Right renal cortex interstitium (tissue), 3 donors: Measurements from ENCODE around the gene CLEC18A. TPM values are rescaled to one million over a fixed set of nuclear protein-coding genes. Genes with fewer than 3 reads are reported as not detected.
"Not testable (repeated sequence)": the region's sequence is repeated elsewhere in the genome, so short reads cannot be mapped to it uniquely, and the experiment has no call there.

Experiments
- DNase-seq, 3 donors: peaks; one replicate each; pipeline ENCODE4 v3.0.0-alpha.2; 2013; ENCODE audit warnings: low read depth in 3 of 3, low spot score in 2 of 3
- polyA plus RNA-seq, 3 donors: library from polyadenylated mRNA; unstranded; fragments of 120-200 nt; gene quantifications; one replicate each; pipeline ENCODE4 v1.2.1, GENCODE V29; 2013; ENCODE audit not compliant: insufficient read length in 3 of 3

CLEC18A gene
- 10 to 100 TPM; 56.3 to 64.6 (median 59.7) TPM for polyA plus RNA-seq

GRCh38 chr16:69951017-69951671, at the start of gene CLEC18A:
Gene CLEC18A, plus strand, starts transcription at chr16:69951334. Its CDS starts 33 bp downstream, at chr16:69951367.
- DNase-seq: not testable (repeated sequence)

- DNase-seq: no peak
Measured at GRCh38 chr16:69903865-69904415, 47.2 kb upstream of the CLEC18A start.

GRCh38 chr16:69904495-69905170, 46.5 kb upstream of the CLEC18A start:
- no peak for DNase-seq

- DNase-seq: no peak
Measured at GRCh38 chr16:69905171-69905555, 46.0 kb upstream of the CLEC18A start.

- no peak for DNase-seq
Measured at GRCh38 chr16:69906838-69907401, 44.2 kb upstream of the CLEC18A start.

- no peak for DNase-seq
Measured at GRCh38 chr16:69909043-69909442, 42.1 kb upstream of the CLEC18A start.

- DNase-seq: no peak
Measured at GRCh38 chr16:69909760-69910159, 41.4 kb upstream of the CLEC18A start.

GRCh38 chr16:69910964-69911363, 40.2 kb upstream of the CLEC18A start:
- no peak for DNase-seq

GRCh38 chr16:69916462-69916861, 34.7 kb upstream of the CLEC18A start:
- DNase-seq: no peak

- no peak for DNase-seq
Measured at GRCh38 chr16:69917311-69917710, 33.8 kb upstream of the CLEC18A start.

- no peak for DNase-seq
Measured at GRCh38 chr16:69917739-69918138, 33.4 kb upstream of the CLEC18A start.

- no peak for DNase-seq
Measured at GRCh38 chr16:69918241-69918640, 32.9 kb upstream of the CLEC18A start.

- no peak for DNase-seq
Measured at GRCh38 chr16:69921127-69921526, 30.0 kb upstream of the CLEC18A start.

- no peak for DNase-seq
Measured at GRCh38 chr16:69922200-69922599, 28.9 kb upstream of the CLEC18A start.

- DNase-seq: no peak
Measured at GRCh38 chr16:69924041-69924775, 26.9 kb upstream of the CLEC18A start.

- DNase-seq: no peak
Measured at GRCh38 chr16:69924777-69925191, 26.4 kb upstream of the CLEC18A start.

- no peak for DNase-seq
Measured at GRCh38 chr16:69925311-69925710, 25.8 kb upstream of the CLEC18A start.

GRCh38 chr16:69926241-69926640, 24.9 kb upstream of the CLEC18A start:
- DNase-seq: no peak

- DNase-seq: no peak
Measured at GRCh38 chr16:69927056-69927757, 23.9 kb upstream of the CLEC18A start.

- DNase-seq: no peak
Measured at GRCh38 chr16:69928856-69929400, 22.2 kb upstream of the CLEC18A start.
